KOPT-K1 (cell line): Measurements from ENCODE around the gene SLC35F5.

Experiments
- H3K27ac ChIP-seq: fragments of 200-600 bp; sonication (generic); 2 replicates; pipeline ENCODE4 v1.5.1; 2016; ENCODE audit warnings: antibody characterized with exemption, mild to moderate bottlenecking, low read depth, low read length; ENCODE audit not compliant: poor library complexity, severe bottlenecking
- H3K36me3 ChIP-seq: fragments of 200-600 bp; sonication (generic); 2 replicates; pipeline ENCODE4 v1.5.1; 2017; ENCODE audit warnings: antibody characterized with exemption, mild to moderate bottlenecking, low read length, moderate library complexity; ENCODE audit not compliant: insufficient read depth
- H3K9me3 ChIP-seq: fragments of 200-600 bp; sonication (generic); 2 replicates; pipeline ENCODE4 v1.5.1; 2017; ENCODE audit warnings: antibody characterized with exemption, low read length, mild to moderate bottlenecking; ENCODE audit not compliant: insufficient read depth, poor library complexity, severe bottlenecking

Gene SLC35F5

DNA sequence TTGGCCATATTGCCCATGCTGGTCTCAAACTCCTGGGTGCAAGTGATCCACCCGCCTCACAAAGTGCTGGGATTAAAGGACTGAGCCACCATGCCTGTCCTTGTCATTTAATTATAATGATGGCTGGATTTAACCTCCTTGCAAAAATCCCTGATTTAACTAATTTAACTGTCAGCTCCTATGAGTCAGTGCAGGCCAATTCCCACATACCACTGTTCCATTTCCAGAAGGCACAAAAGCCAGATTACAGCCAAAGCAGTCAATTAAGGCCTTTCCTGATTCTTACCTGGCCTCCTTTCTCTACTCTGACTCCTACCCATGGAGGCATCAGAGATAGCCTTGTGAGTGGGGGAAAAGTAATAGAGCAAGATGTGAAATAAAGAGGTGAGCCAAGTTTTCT is 12.3 kb upstream of the SLC35F5 start:
- Histone ChIP-seq H3K36me3 (no peaks in the 10 kb centered on the region), H3K9me3 (peaks cover 12% of the 10 kb centered on the region), H3K27ac (no peak overlapping the region)

GRCh38 chr2:113767811-113768460 is 11.5 kb upstream of the SLC35F5 start:
- Histone ChIP-seq H3K27ac (no peak overlapping the region), H3K9me3 (peaks cover 12% of the 10 kb centered on the region), H3K36me3 (no peaks in the 10 kb centered on the region)

- no peak overlapping the region for H3K27ac ChIP-seq
- no peaks in the 10 kb centered on the region for H3K36me3 ChIP-seq
- H3K9me3 ChIP-seq = peaks cover 12% of the 10 kb centered on the region
These were observed 8.8 kb upstream of the SLC35F5 start for GRCh38 chr2:113765276-113765675.

DNA sequence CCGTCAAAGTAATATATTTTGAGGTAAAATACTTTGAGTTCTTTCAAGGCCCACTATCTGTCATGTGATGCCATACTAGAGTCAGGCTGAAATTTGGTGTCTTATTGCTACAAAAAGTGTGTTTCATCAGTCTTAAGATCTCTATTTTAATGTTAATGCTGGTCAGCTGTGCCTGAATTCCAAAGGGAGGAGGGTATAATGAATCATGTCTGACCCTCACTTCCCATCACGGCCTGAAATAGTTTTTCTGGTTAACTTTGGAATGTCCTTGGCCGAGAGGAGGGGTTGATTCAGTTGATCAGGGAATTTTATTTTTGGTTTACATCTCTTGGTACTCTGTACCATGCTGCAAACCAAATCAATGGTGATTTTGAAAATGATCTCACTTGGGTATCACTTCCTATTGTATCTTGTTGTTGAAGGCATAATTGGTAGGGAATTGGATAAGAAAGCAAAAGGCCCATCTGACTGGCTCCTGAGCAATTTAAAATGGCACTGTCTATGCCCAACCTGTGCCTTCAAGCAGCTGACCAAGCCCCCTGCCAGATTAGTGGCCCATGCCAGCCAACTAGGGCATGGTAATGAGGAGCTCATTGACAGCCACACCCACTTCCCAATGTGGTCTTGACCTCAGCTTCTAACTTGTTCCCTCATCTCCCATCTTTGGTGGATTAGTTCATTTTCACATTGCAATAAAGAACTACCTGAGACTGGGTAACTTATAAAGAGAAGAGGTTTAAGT is 6.1 kb upstream of the SLC35F5 start:
- no peaks in the 10 kb centered on the region for H3K36me3 ChIP-seq
- H3K9me3 ChIP-seq = peaks cover 12% of the 10 kb centered on the region
- no peak overlapping the region for H3K27ac ChIP-seq

DNA sequence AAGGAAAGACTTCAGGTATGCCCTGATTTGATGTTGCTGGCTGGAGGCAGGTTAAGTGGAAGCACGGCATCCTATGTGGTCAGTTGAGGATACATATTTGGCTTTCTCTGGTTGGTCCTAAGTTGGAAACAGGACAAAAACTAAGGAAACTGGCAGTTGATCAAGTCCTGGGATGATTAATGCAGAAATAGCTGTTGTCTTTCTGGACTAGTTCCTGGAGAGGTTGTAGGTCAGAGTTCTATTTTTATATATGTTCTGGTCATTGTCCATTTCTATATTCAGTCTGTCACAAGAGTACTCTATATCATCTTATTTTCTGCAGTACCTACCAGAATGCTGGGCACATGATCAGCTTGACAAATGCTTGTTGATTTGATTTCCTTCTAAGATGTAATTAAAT is 4.0 kb upstream of the SLC35F5 start:
- H3K27ac ChIP-seq = no peak overlapping the region

DNA sequence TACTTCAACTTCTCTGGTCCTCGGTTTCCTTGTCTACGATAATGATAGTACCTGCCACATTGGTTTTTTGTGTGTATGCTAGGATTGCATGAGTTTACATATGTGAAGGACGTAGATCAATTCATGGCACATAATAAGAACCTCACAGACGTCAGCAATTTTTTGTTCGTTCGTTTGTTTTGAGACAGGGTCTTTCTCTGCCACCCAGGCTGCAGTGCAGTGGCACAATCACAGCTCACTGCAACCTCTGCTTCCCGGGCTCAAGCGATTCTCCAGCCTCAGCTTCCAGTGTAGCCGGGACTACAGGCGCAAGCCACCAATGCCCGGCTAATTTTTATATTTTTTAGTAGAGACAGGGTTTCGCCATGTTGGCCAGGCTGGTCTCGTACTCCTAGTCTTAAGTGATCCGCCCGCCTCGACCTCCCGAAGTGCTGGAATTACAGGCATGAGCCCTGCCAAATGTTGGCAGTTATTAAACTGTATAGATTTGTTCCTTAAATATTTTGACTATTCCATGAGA is 756 bp upstream of the SLC35F5 start:
- peaks cover 9% of the 10 kb centered on the region for H3K36me3 ChIP-seq
- H3K27ac ChIP-seq = peak overlapping the region; percentile 82
- H3K9me3 ChIP-seq = no peaks in the 10 kb centered on the region

More for the DNA sequence above, 4.0 kb upstream of the SLC35F5 start:
- no peaks in the 10 kb centered on the region for H3K36me3 ChIP-seq
- H3K9me3 ChIP-seq = peaks cover 12% of the 10 kb centered on the region

- Histone ChIP-seq H3K36me3 (peaks cover 20% of the 10 kb centered on the region), H3K9me3 (no peaks in the 10 kb centered on the region), H3K27ac (peak overlapping the region; percentile 82)
These were observed 547 bp downstream of the SLC35F5 start for GRCh38 chr2:113755835-113756354.

- no peaks in the 10 kb centered on the region for H3K9me3 ChIP-seq
- H3K27ac ChIP-seq = peak overlapping the region; percentile 82
- peaks cover 27% of the 10 kb centered on the region for H3K36me3 ChIP-seq
These were observed 1.2 kb downstream of the SLC35F5 start for GRCh38 chr2:113755035-113755834.

DNA sequence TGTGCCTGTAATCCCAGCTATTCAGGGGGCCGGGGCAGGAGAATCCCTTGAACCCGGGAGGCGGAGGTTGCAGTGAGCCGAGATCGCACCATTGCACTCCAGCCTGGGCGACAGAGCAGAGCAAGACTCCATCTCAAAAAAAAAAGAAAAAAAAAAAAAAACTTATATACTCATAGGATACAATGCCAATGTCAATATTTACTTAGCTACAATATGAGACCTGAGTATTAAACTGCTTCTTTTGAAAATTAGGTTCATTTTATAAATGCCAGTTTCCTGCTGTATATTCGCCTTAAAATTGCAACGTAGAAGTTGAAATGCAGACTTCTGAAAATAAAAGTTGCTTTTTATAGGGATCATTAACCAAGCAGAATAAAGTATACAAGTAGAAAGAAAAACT is 2.3 kb downstream of the SLC35F5 start:
- Histone ChIP-seq H3K9me3 (no peaks in the 10 kb centered on the region), H3K27ac (no peak overlapping the region)

GRCh38 chr2:113750385-113750784 is 6.1 kb downstream of the SLC35F5 start:
- Histone ChIP-seq H3K9me3 (no peaks in the 10 kb centered on the region), H3K36me3 (peaks cover 60% of the 10 kb centered on the region)

More for the DNA sequence above, 2.3 kb downstream of the SLC35F5 start:
- H3K36me3 ChIP-seq = peaks cover 32% of the 10 kb centered on the region

GRCh38 chr2:113741091-113741490 is 15.4 kb downstream of the SLC35F5 start:
- Histone ChIP-seq H3K9me3 (no peaks in the 10 kb centered on the region), H3K27ac (no peak overlapping the region), H3K36me3 (peaks cover 87% of the 10 kb centered on the region)

More at GRCh38 chr2:113750385-113750784, 6.1 kb downstream of the SLC35F5 start:
- H3K27ac ChIP-seq = no peak overlapping the region

- no peak overlapping the region for H3K27ac ChIP-seq
- peaks cover 82% of the 10 kb centered on the region for H3K36me3 ChIP-seq
- no peaks in the 10 kb centered on the region for H3K9me3 ChIP-seq
These were observed 16.6 kb downstream of the SLC35F5 start for GRCh38 chr2:113739849-113740248.

GRCh38 chr2:113734185-113734584 is 22.3 kb downstream of the SLC35F5 start:
- Histone ChIP-seq H3K9me3 (no peaks in the 10 kb centered on the region), H3K27ac (no peak overlapping the region), H3K36me3 (peaks cover 52% of the 10 kb centered on the region)

DNA sequence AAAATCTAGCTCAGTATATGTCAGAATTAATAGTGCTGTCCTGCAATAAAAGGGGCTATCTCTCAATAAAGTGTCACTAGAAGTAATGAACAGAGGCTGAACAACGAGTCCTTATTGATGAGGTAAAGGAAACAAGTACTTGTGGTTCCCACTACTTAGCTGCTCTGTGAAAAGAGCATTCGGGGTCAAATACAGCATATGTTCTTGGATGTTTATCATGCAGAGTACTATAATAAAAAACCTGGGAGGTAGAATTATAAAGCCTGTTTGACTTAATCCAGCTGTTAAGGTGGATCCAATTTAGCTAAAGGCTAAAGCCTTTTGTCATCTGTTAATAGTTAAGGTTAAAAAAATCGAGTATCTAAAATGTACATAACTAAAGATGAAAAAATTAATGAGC is 32.4 kb downstream of the SLC35F5 start:
- H3K27ac ChIP-seq = no peak overlapping the region
- H3K36me3 ChIP-seq = peaks cover 28% of the 10 kb centered on the region
- H3K9me3 ChIP-seq = no peaks in the 10 kb centered on the region

DNA sequence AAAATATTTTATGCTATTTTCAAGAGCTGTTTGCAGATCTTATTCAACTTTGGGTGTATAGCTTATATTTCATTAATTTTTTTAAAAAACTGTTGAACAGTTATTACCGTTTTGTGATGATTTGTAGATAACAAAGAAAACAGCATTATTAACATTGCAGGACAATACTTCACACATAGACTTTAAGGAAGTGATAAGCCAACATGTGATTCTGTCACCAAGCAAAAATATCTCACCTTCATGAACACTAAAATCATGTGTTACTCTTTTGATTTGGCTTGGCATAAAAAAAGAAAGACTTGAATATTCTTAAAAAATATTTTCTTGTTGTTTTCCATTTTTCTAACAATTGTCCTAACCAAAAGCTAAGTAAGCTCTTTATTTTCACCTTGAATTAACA is 33.0 kb downstream of the SLC35F5 start:
- no peaks in the 10 kb centered on the region for H3K9me3 ChIP-seq
- peaks cover 24% of the 10 kb centered on the region for H3K36me3 ChIP-seq
- no peak overlapping the region for H3K27ac ChIP-seq
